LNCaP clone FGC (cell line): ENCODE results near the gene OPN4.

ENCODE experiments used
- DNase-seq: peaks from one replicate; pipeline ENCODE4 v3.0.0-alpha.2; 2011; ENCODE audit warnings: low read depth
- H3K4me3 ChIP-seq: 2 replicates; pipeline ENCODE4 v1.5.1; 2011; ENCODE audit warnings: mild to moderate bottlenecking, low read depth, low read length, control low read depth
- CTCF ChIP-seq: IDR thresholded peaks from 2 replicates; pipeline ENCODE4 v1.5.1; 2012; ENCODE audit warnings: mild to moderate bottlenecking; ENCODE audit not compliant: control insufficient read depth, insufficient read depth; ENCODE audit errors: extremely low read depth

Gene OPN4

GRCh38 chr10:86710987-86711512 lies 56.7 kb downstream of the OPN4 start:
- peak; percentile 69 for TF ChIP-seq CTCF
- DNase-seq, result peak; percentile 23
- H3K4me3 ChIP-seq, result peak overlapping the region; percentile 49

GRCh38 chr10:86711513-86712316 lies 57.4 kb downstream of the OPN4 start:
- DNase-seq, result no peak
- peak overlapping the region; percentile 49 for H3K4me3 ChIP-seq
- TF ChIP-seq CTCF, result no peak

GRCh38 chr10:86712317-86712707 lies 58.0 kb downstream of the OPN4 start:
- DNase-seq, result no peak
- peak overlapping the region; percentile 49 for H3K4me3 ChIP-seq
- no peak for TF ChIP-seq CTCF

GRCh38 chr10:86715156-86715795 lies 60.9 kb downstream of the OPN4 start:
- no peak for DNase-seq
- H3K4me3 ChIP-seq, result no peak overlapping the region
- no peak for TF ChIP-seq CTCF

- DNase-seq, result no peak
- TF ChIP-seq CTCF, result no peak
- no peak overlapping the region for H3K4me3 ChIP-seq
Measured at GRCh38 chr10:86715836-86716235, 61.5 kb downstream of the OPN4 start.
